NB4 (cell line): ENCODE results near the gene SART3.

Experiments
- MAX ChIP-seq: IDR thresholded peaks from 2 replicates; pipeline ENCODE4 v1.6.1; 2011; ENCODE audit warnings: low read depth, low read length
- MYC ChIP-seq: IDR thresholded peaks from 2 replicates; pipeline ENCODE4 v1.6.1; 2011; ENCODE audit warnings: low read depth, low read length
- POLR2A ChIP-seq: IDR thresholded peaks from 2 replicates; pipeline ENCODE4 v1.6.1; 2011; ENCODE audit warnings: mild to moderate bottlenecking; ENCODE audit not compliant: insufficient read length; ENCODE audit errors: extremely low read depth
- TF ChIP-seq, protein P1 (sequence below): IDR thresholded peaks from one replicate; pipeline ENCODE4 v1.5.1; 2012; ENCODE audit warnings: low read depth, low read length

DNA sequence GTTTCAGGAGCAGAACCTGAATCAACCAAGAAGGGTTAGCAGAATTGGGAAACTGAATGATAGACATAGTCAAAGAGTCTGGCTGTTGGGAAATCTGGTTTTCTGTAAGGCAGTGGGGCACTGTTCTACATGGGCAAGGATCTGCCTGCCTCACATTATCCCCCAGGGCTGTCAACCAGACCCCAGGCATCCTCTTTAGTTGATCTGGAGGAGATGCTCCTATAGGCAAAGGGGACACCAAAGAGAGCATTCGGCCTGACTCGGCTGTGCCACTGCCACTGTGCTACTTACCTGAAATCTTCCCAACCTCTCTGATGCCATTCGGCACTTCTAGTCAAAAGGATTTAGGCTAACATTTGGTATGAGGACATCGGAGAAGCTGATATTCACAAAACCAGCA, 5.5 kb upstream of the SART3 start:
- TF ChIP-seq POLR2A = no peak
- TF ChIP-seq, protein P1, sequence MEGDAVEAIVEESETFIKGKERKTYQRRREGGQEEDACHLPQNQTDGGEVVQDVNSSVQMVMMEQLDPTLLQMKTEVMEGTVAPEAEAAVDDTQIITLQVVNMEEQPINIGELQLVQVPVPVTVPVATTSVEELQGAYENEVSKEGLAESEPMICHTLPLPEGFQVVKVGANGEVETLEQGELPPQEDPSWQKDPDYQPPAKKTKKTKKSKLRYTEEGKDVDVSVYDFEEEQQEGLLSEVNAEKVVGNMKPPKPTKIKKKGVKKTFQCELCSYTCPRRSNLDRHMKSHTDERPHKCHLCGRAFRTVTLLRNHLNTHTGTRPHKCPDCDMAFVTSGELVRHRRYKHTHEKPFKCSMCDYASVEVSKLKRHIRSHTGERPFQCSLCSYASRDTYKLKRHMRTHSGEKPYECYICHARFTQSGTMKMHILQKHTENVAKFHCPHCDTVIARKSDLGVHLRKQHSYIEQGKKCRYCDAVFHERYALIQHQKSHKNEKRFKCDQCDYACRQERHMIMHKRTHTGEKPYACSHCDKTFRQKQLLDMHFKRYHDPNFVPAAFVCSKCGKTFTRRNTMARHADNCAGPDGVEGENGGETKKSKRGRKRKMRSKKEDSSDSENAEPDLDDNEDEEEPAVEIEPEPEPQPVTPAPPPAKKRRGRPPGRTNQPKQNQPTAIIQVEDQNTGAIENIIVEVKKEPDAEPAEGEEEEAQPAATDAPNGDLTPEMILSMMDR = no peak
- no peak for TF ChIP-seq MYC
- TF ChIP-seq MAX = no peak
